ENCODE results near the gene PTPRN2.
"Not testable (repeated sequence)": the region's sequence is repeated elsewhere in the genome, so short reads cannot be mapped to it uniquely, and the experiment has no call there.

PTPRN2 gene

DNA sequence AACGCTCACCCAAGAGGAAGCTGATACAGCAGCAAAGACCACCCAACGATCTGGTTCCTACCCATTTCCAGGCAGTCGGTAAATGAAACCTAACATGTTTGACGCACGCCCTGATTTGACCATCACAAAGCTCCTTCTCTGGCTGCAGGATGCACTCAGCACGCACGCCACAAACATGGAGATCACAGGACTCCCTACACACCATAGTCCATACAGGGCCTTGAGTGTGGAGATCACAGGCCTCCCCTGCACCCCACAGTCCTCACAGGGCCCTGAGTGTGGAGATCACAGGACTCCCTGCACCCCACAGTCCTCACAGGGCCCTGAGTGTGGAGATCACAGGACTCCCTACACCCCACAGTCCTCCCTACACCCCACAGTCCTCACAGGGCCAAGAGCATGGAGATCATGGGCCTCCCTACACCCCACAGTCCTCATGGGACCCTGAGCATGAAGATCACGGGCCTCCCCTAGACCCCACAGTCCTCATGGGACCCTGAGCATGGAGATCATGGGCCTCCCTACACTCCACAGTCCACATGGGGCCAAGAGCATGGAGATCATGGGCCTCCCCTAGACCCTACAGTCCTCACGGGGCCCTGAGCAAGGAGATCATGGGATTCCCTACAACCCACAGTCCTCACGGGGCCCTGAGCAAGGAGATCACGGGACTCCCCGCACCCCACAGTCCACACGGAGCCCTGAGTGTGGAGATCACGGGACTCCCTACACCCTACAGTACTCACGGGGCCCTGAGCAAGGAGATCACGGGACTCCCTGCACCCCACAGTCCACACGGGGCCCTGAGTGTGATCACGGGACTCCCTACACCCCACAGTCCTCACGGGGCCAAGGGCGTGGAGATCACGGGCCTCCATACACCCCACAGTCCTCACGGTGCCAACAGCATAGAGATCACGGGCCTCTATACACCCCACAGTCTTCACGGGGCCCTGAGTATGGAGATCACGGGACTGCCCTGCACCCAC, 841.6 kb downstream of the PTPRN2 start:
- no peak for DNase-seq

DNA sequence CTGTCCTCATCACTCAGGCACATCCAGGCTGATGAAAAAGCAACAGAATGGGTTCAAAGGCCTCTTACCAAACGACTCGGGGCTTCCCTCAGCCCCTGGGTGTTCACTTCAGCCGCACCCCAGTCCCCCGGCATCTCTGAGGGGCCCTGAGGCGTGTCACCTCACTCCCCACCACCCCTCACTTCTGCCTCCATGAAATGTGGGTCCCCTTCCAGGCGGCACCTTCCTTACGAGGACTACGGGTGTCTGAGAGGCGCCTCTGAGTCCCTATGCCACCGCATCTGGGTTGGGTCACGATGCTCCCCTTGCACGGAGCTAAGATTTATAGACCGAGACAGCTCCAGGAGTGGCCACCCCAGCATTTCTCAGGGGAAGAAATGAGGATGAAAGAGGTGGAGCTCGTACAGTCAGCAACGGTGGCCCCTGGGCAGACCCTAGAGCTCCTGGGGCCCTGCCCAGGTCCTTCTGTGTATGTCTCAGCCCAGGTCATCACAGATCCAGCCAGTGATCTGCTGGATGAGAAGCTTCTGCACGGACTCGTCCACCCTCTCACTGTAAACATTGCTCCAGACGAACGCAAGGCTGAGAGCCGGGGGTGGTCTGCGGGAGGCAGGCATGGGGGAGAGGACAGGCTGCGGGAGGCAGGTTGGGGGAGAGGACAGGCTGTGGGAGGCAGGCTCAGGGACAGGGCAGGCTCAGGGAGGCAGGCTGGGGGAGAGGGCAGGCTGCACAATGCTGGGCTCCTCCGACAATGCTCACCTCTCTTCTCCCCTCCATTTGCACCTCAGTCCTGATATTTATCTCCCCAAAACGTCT, 842.6 kb downstream of the PTPRN2 start:
- DNase-seq = no peak

DNA sequence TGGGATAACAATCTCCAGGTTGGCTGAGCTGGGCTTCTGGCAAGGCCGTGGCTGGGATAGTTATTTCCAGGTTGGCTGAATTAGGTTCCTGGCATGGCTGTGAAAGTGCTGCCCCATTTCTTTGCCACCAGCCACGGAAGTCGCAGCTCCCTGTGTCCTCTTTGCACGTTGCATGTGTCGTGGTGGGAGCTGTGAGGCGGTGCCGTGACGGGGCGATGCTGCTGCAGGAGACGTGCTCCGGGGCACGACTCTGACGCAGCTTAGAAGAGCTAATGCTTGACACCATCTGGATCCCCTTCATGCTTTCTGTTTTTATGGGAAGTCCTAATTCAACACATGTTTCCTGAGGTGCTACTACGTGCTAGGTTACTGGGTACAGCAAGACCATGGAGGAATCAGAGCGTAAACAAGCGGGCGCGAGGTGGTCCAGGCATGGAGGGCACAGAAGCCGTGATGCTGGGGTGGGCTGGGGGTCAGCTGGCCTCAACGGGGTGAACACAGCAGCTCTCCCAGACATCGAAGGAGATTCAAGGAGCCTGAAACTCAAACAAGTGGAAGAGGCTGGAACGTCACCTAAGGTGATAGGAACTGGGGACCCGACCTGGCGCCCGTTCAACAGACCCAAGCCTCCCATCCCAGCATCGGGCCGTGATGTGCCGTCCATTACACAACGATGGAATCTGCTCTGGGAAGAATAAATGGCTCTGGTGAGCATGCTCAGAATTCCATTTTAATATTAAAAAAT, 843.7 kb downstream of the PTPRN2 start:
- no peak for DNase-seq

- no peak for DNase-seq
These were observed 847.3 kb downstream of the PTPRN2 start for GRCh38 chr7:157740251-157740798.

DNA sequence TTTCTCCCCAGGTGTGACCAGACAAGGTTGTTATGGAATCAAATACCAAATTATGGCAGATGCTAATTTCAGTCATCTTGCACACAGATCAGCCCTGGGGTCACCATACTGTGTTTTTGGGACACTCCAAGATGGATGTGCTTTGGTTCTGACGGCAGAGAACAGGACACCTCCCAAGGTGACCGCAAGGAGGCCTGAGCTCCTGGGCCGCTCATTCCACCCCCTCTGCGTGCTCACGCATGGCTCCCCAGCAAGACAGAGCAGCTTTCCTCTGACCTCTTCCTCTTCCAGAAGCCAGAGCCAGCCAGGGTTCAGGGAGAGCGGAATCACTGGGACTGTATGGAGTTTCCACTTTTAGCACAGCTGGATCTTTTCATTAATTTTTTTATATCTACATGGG, 848.0 kb downstream of the PTPRN2 start:
- DNase-seq = no peak

GRCh38 chr7:157739031-157739430, 848.6 kb downstream of the PTPRN2 start:
- DNase-seq = no peak

DNA sequence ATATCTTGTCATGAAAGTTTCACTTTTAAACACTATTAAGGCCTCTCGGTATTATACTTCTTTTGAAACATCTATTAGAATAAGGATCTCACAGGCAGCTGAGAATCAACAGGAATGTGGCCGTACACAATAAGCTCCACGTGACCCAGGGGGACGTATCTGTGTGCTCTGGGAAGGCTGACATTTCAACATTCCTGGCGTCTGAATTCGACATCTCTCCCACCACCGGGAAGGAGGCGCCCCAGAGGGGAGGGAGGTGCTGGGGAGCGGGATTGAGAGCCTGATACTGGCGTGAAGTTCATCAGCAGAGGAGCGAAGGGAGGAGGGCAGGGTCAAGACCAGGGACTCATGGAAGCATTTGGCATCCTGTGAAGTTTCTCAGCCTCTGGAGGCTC, 849.6 kb downstream of the PTPRN2 start:
- DNase-seq = no peak

GRCh38 chr7:157737151-157738065, 850.2 kb downstream of the PTPRN2 start:
- no peak for DNase-seq

- DNase-seq = no peak
These were observed 851.3 kb downstream of the PTPRN2 start for GRCh38 chr7:157736341-157736740.

DNA sequence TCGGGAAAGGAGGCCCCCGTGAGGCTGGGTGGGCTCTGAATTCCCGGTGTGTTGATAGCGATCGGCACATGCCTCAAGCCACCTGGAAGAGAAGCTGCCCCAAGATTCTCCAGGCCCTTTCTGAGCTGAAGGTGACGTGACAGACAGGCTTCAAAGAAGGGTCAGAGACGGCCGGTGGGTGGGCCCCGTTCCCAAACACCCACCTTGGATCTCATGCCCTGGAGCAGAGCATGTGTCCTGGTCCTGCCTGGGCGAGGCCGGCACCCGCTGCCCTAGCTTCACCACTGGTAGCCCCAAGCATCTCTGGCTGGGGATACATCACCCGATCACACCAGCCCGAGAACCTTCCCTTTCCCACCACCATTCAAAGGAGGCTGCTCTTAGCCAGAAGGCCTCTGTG, 851.8 kb downstream of the PTPRN2 start:
- no peak for DNase-seq

GRCh38 chr7:157734676-157735640, 852.7 kb downstream of the PTPRN2 start:
- no peak for DNase-seq

- not testable (repeated sequence) for DNase-seq
These were observed 853.7 kb downstream of the PTPRN2 start for GRCh38 chr7:157733760-157734395.

- DNase-seq = no peak
These were observed 856.5 kb downstream of the PTPRN2 start for GRCh38 chr7:157731126-157731525.

- no peak for DNase-seq
These were observed 857.0 kb downstream of the PTPRN2 start for GRCh38 chr7:157730614-157731013.

DNA sequence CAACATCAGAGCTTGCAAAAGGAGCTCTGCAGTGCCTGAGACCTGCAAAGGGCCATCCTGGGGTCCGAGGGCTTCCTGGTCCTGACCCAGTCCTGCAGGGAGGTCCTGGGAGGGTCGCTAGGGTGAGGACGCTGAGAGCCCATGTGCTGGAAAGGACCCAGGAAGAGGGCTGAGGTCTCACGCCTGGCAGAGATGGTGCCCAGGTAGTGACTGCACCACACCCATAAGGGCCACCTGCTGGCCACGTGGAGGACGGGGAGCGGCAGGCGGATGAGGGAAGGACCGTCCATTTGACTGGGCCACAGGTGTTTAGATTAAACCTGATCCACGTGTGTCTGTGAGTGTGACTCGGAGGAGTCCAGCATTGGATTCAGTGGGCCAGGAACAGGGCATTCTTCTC, 858.1 kb downstream of the PTPRN2 start:
- no peak for DNase-seq

DNA sequence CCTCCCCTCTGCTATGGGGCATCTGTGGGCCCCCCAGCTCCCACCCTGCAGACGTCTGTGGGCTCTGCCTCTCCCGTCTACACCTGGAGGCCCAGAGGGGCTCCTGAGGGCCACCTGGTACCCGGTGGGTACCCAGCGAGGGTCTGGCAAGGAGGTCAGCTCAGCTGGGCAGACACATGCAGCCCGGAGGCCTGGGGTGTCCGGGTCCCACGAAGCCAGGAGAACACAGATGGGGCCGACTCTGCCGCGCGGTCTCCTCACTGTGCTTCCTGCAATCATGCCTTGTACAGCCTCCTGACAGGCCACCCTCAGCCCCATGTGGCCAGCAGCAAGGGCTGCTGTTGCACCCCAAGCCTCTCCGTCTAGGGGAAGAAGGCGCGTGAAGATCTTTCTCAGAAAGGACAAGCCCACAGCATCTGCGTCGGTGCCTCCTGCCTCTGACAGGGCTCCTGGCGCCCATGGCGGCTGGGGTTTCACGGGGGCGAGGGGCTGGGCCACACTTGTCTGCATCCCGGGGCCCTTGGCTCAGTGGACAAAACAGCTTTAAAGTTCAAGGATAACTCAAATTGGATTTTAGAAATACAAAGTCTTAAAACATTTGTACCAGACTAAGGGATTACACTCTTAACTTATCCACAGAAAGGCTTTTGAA, 859.5 kb downstream of the PTPRN2 start:
- no peak for DNase-seq

- DNase-seq = no peak
These were observed 860.9 kb downstream of the PTPRN2 start for GRCh38 chr7:157726764-157727163.

DNA sequence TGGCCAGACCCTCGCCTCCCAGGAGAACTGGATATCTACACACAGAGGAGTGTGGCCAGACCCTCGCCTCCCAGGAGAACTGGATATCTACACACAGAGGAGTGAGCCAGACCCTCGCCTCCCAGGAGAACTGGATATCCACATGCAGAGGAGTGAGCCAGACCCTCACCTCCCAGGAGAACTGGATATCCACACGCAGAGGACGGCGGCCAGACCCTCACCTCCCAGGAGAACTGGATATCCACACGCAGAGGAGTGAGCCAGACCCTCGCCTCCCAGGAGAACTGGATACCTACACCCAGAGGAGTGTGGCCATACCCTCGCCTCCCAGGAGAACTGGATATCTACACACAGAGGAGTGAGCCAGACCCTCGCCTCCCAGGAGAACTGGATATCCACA, 862.3 kb downstream of the PTPRN2 start:
- DNase-seq = not testable (repeated sequence)

- DNase-seq = no peak
These were observed 864.4 kb downstream of the PTPRN2 start for GRCh38 chr7:157723205-157723604.

All from activated CD4-positive, CD25-positive, alpha-beta regulatory T cell (primary cell).